ENCODE results near the gene SERPINE1.

DNA sequence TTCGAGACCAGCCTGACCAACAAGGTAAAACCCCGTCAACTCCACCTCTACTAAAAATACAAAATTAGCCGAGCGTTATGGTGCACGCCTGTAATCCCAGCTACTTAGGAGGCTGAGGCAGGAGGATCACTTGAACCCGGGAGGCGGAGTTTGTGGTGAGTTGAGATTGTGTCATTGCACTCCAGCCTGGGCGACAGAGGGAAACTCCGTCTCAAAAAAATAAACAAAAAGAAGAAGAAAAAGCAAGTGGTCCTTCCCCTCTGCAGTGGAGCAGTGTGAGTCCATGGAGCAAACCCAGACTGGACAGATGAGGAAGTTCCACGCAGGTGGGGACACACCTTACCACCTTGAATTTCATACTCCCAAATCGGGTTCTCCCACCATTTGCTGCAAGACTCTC lies 13.1 kb upstream of the SERPINE1 start:
- TF ChIP-seq, protein P1, sequence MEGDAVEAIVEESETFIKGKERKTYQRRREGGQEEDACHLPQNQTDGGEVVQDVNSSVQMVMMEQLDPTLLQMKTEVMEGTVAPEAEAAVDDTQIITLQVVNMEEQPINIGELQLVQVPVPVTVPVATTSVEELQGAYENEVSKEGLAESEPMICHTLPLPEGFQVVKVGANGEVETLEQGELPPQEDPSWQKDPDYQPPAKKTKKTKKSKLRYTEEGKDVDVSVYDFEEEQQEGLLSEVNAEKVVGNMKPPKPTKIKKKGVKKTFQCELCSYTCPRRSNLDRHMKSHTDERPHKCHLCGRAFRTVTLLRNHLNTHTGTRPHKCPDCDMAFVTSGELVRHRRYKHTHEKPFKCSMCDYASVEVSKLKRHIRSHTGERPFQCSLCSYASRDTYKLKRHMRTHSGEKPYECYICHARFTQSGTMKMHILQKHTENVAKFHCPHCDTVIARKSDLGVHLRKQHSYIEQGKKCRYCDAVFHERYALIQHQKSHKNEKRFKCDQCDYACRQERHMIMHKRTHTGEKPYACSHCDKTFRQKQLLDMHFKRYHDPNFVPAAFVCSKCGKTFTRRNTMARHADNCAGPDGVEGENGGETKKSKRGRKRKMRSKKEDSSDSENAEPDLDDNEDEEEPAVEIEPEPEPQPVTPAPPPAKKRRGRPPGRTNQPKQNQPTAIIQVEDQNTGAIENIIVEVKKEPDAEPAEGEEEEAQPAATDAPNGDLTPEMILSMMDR (IDR thresholded peaks at IDR 0.05; ENCODE audit: control extremely low read depth in 1 of 3, insufficient read depth in 1 of 3, low read depth in 1 of 3, low read length in 3 of 3), result no peak
- TF ChIP-seq RNF2 (IDR thresholded peaks at IDR 0.05; ENCODE audit: borderline replicate concordance, low read depth, low read length, missing control alignments, poor library complexity, severe bottlenecking) (no peak), POLR2A (IDR thresholded peaks at IDR 0.05; ENCODE audit: control extremely low read depth in 1 of 2, low read depth in 2 of 2, low read length in 2 of 2) (no peak), CHD1 (IDR thresholded peaks at IDR 0.05; ENCODE audit: low read depth, low read length) (no peak), RBBP5 (IDR thresholded peaks at IDR 0.05; ENCODE audit: borderline replicate concordance, low read depth, low read length) (no peak), EZH2 (IDR thresholded peaks at IDR 0.05; ENCODE audit: low read depth, low read length, severe bottlenecking) (no peak), SP1 (IDR thresholded peaks at IDR 0.05; ENCODE audit: low read depth, low read length) (no peak), CEBPB (IDR thresholded peaks at IDR 0.05; ENCODE audit: low read depth, low read length) (no peak), CHD2 (IDR thresholded peaks at IDR 0.05; ENCODE audit: low read length) (no peak), TAF1 (IDR thresholded peaks at IDR 0.05; ENCODE audit: low read depth, low read length) (no peak)
- TF ChIP-seq, protein P2, sequence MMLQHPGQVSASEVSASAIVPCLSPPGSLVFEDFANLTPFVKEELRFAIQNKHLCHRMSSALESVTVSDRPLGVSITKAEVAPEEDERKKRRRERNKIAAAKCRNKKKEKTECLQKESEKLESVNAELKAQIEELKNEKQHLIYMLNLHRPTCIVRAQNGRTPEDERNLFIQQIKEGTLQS (IDR thresholded peaks at IDR 0.05; ENCODE audit: insufficient read depth, low read depth, low read length), result no peak

Data from H1 (cell line).